Liver (tissue), 9 donors: ENCODE data around the gene STK24. TPM values are rescaled to one million over a fixed set of nuclear protein-coding genes. Genes with fewer than 3 reads are reported as not detected.

Experiments
- DNase-seq: peaks from one replicate; pipeline ENCODE4 v3.0.0-alpha.2; 2017; ENCODE audit warnings: low spot score
- H3K27ac ChIP-seq, 2 donors: one replicate each; pipeline ENCODE4 v1.7.0; 2013; ENCODE audit warnings: inconsistent platforms in 2 of 2, low read length in 2 of 2, control low read depth in 1 of 2, low read depth in 1 of 2, mild to moderate bottlenecking in 1 of 2
- H3K27me3 ChIP-seq, 4 donors: one replicate each; pipeline versions ENCODE4 v1.6.1 to v1.7.0; 2013; ENCODE audit warnings: low read length in 3 of 4, inconsistent platforms in 1 of 4, mild to moderate bottlenecking in 1 of 4, moderate library complexity in 1 of 4; ENCODE audit not compliant: control insufficient read depth in 4 of 4, insufficient read depth in 4 of 4
- H3K36me3 ChIP-seq, 4 donors: one replicate each; pipeline versions ENCODE4 v1.6.1 to v1.7.0; 2013; ENCODE audit warnings: low read length in 3 of 4, mild to moderate bottlenecking in 3 of 4, low read depth in 1 of 4, moderate library complexity in 1 of 4; ENCODE audit not compliant: control insufficient read depth in 4 of 4, insufficient read depth in 3 of 4
- H3K4me1 ChIP-seq, 4 donors: one replicate each; pipeline versions ENCODE4 v1.6.1 to v1.7.0; 2013; ENCODE audit warnings: low read length in 3 of 4, mild to moderate bottlenecking in 3 of 4, moderate library complexity in 1 of 4; ENCODE audit not compliant: control insufficient read depth in 4 of 4, insufficient read depth in 4 of 4
- H3K4me3 ChIP-seq, 3 donors: one replicate each; pipeline versions ENCODE4 v1.6.1 to v1.7.0; 2013; ENCODE audit warnings: low read length in 3 of 3, control low read depth in 1 of 3, low read depth in 1 of 3, mild to moderate bottlenecking in 1 of 3
- H3K9ac ChIP-seq, 2 donors: one replicate each; pipeline ENCODE4 v1.7.0; 2013; ENCODE audit warnings: low read length in 2 of 2, mild to moderate bottlenecking in 2 of 2, moderate library complexity in 2 of 2, control low read depth in 1 of 2, low read depth in 1 of 2
- H3K9me3 ChIP-seq, 4 donors: one replicate each; pipeline versions ENCODE4 v1.6.1 to v1.7.0; 2013; ENCODE audit warnings: low read length in 3 of 4; ENCODE audit not compliant: control insufficient read depth in 4 of 4
- EGR1 ChIP-seq, 2 donors: IDR thresholded peaks; 2 replicates each; pipeline ENCODE4 v1.6.1; 2016 to 2018; ENCODE audit warnings: antibody characterized with exemption in 2 of 2, low read depth in 2 of 2
- FOXA1 ChIP-seq: IDR thresholded peaks from 2 replicates; pipeline ENCODE4 v1.6.1; 2016; ENCODE audit warnings: antibody characterized with exemption
- FOXA2 ChIP-seq: IDR thresholded peaks from 2 replicates; pipeline ENCODE4 v1.6.1; 2016; ENCODE audit warnings: antibody characterized with exemption
- GABPA ChIP-seq, 2 donors: IDR thresholded peaks in 1 of 2; conservative IDR thresholded peaks in 1 of 2; 2 replicates each; pipeline ENCODE4 v1.6.1; 2016; ENCODE audit warnings: antibody characterized with exemption in 2 of 2, mild to moderate bottlenecking in 1 of 2, moderate library complexity in 1 of 2
- HNF4A ChIP-seq, 2 donors: conservative IDR thresholded peaks; 2 replicates each; pipeline ENCODE4 v1.6.1; 2016; ENCODE audit warnings: antibody characterized with exemption in 2 of 2, mild to moderate bottlenecking in 2 of 2
- HNF4G ChIP-seq: IDR thresholded peaks from 2 replicates; pipeline ENCODE4 v1.6.1; 2016; ENCODE audit warnings: antibody characterized with exemption
- JUND ChIP-seq, 2 donors: IDR thresholded peaks; 2 replicates each; pipeline ENCODE4 v1.6.1; 2016; ENCODE audit warnings: antibody characterized with exemption in 2 of 2
- NR2F2 ChIP-seq: IDR thresholded peaks from 2 replicates; pipeline ENCODE4 v1.6.1; 2016; ENCODE audit warnings: antibody characterized with exemption
- RXRA ChIP-seq, 2 donors: IDR thresholded peaks; 2 replicates each; pipeline ENCODE4 v1.6.1; 2017 to 2018; ENCODE audit warnings: antibody characterized with exemption in 2 of 2, mild to moderate bottlenecking in 1 of 2
- SP1 ChIP-seq: IDR thresholded peaks from 2 replicates; pipeline ENCODE4 v1.6.1; 2018; ENCODE audit warnings: antibody characterized with exemption, mild to moderate bottlenecking
- TAF1 ChIP-seq: conservative IDR thresholded peaks from 2 replicates; pipeline ENCODE4 v1.6.1; 2016; ENCODE audit warnings: antibody characterized with exemption, mild to moderate bottlenecking
- YY1 ChIP-seq: IDR thresholded peaks from 2 replicates; pipeline ENCODE4 v1.6.1; 2016; ENCODE audit warnings: antibody characterized with exemption, mild to moderate bottlenecking
- WGBS: extraction: QIAGEN DNeasy Blood & Tissue Kit; methylation state at CpG from one replicate; pipeline ENCODE4 v1.1.7; 2013; 5-methylcytosine and 5-hydroxymethylcytosine counted together
- polyA plus RNA-seq, 2 donors: library from polyadenylated mRNA; stranded (reverse) in 1 of 2; unstranded in 1 of 2; fragments of 200-250 nt in 1 of 2; fragments of >200 nt in 1 of 2; fragmentation: Nextera tagmentation in 1 of 2; extraction: Ambion mirVana in 1 of 2; gene quantifications; one replicate each; pipeline versions ENCODE4 v1.2.1 to v1.2.3, GENCODE V29; 2013 to 2015
- total RNA-seq, 2 donors: library from RNA; depleted of rRNA; stranded (reverse); fragments of >200 nt; gene quantifications; one replicate each; pipeline ENCODE4 v1.2.3, GENCODE V29; 2014
- TF ChIP-seq, protein P1 (sequence below): fragments of 150-350 bp; IDR thresholded peaks from 2 replicates; pipeline ENCODE4 v1.5.1; 2017; ENCODE audit warnings: improper control_type of control experiment, low read depth, low read length; ENCODE audit not compliant: missing input control
- TF ChIP-seq, protein P2 (sequence below): IDR thresholded peaks from 2 replicates; pipeline ENCODE4 v1.6.1; 2016; ENCODE audit warnings: antibody characterized with exemption
- TF ChIP-seq, protein P3 (sequence below): IDR thresholded peaks from 2 replicates; pipeline ENCODE4 v1.6.1; 2016; ENCODE audit warnings: antibody characterized with exemption, mild to moderate bottlenecking
- TF ChIP-seq, protein P4 (sequence below): IDR thresholded peaks from 2 replicates; pipeline ENCODE4 v1.6.1; 2016; ENCODE audit warnings: antibody characterized with exemption
- TF ChIP-seq, protein P5 (sequence below): IDR thresholded peaks from 2 replicates; pipeline ENCODE4 v1.6.1; 2016; ENCODE audit warnings: antibody characterized with exemption
- donor health status: healthy.
- donor health status: healthy.
- donor health status: healthy.
- donor health status: healthy.
- donor health status: healthy.

Gene STK24
- total and polyA plus RNA-seq, 4 donors = 6.4 to 43.3 (median 14.9) TPM

DNA sequence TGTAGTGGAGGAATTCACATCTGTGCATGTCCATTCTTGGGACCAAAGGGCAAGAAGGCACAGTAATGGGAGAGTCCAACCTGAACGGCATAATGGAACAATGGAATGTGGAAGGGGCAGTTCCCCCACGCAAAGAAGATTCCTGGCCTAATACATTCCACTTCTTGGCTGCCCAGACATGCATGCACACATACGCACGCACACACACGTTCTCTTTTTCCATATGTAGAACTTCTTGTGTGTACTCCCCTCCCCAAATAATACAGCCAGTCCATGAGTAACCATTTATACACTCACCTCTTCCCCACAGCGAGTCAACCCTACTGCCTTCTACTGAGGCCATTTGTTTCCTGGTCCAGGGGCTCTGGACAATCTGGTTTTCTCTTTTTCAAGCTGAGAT lies 6.0 kb upstream of the STK24 start:
- Histone ChIP-seq H3K4me3 (no peak overlapping the region), H3K9me3 (no peaks in the 10 kb centered on the region), H3K36me3 (no peaks in the 10 kb centered on the region), H3K9ac (no peak overlapping the region), H3K27ac (no peak overlapping the region), H3K27me3 (no peaks in the 10 kb centered on the region), H3K4me1 (peaks cover 0 to 10% (median under 1%) of the 10 kb centered on the region in 4 donors)
- TF ChIP-seq FOXA2 = no peak
- no peak for TF ChIP-seq SP1
- TF ChIP-seq YY1 = no peak
- TF ChIP-seq, protein P1, sequence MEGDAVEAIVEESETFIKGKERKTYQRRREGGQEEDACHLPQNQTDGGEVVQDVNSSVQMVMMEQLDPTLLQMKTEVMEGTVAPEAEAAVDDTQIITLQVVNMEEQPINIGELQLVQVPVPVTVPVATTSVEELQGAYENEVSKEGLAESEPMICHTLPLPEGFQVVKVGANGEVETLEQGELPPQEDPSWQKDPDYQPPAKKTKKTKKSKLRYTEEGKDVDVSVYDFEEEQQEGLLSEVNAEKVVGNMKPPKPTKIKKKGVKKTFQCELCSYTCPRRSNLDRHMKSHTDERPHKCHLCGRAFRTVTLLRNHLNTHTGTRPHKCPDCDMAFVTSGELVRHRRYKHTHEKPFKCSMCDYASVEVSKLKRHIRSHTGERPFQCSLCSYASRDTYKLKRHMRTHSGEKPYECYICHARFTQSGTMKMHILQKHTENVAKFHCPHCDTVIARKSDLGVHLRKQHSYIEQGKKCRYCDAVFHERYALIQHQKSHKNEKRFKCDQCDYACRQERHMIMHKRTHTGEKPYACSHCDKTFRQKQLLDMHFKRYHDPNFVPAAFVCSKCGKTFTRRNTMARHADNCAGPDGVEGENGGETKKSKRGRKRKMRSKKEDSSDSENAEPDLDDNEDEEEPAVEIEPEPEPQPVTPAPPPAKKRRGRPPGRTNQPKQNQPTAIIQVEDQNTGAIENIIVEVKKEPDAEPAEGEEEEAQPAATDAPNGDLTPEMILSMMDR = no peak
- TF ChIP-seq, protein P2, sequence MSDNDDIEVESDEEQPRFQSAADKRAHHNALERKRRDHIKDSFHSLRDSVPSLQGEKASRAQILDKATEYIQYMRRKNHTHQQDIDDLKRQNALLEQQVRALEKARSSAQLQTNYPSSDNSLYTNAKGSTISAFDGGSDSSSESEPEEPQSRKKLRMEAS = no peak
- no peak for TF ChIP-seq NR2F2
- no peak for TF ChIP-seq JUND (IDR thresholded peaks at IDR 0.05)
- TF ChIP-seq TAF1 = no peak
- TF ChIP-seq HNF4A (conservative IDR thresholded peaks at IDR 0.05) = no peak
- TF ChIP-seq, protein P3, sequence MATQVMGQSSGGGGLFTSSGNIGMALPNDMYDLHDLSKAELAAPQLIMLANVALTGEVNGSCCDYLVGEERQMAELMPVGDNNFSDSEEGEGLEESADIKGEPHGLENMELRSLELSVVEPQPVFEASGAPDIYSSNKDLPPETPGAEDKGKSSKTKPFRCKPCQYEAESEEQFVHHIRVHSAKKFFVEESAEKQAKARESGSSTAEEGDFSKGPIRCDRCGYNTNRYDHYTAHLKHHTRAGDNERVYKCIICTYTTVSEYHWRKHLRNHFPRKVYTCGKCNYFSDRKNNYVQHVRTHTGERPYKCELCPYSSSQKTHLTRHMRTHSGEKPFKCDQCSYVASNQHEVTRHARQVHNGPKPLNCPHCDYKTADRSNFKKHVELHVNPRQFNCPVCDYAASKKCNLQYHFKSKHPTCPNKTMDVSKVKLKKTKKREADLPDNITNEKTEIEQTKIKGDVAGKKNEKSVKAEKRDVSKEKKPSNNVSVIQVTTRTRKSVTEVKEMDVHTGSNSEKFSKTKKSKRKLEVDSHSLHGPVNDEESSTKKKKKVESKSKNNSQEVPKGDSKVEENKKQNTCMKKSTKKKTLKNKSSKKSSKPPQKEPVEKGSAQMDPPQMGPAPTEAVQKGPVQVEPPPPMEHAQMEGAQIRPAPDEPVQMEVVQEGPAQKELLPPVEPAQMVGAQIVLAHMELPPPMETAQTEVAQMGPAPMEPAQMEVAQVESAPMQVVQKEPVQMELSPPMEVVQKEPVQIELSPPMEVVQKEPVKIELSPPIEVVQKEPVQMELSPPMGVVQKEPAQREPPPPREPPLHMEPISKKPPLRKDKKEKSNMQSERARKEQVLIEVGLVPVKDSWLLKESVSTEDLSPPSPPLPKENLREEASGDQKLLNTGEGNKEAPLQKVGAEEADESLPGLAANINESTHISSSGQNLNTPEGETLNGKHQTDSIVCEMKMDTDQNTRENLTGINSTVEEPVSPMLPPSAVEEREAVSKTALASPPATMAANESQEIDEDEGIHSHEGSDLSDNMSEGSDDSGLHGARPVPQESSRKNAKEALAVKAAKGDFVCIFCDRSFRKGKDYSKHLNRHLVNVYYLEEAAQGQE = no peak
- TF ChIP-seq, protein P4, sequence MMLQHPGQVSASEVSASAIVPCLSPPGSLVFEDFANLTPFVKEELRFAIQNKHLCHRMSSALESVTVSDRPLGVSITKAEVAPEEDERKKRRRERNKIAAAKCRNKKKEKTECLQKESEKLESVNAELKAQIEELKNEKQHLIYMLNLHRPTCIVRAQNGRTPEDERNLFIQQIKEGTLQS = no peak
- no peak for TF ChIP-seq GABPA (IDR thresholded peaks at IDR 0.05 in 1 of 2, conservative IDR thresholded peaks at IDR 0.05 in 1 of 2)
- TF ChIP-seq HNF4G = no peak
- no peak for TF ChIP-seq EGR1 (IDR thresholded peaks at IDR 0.05; ENCODE audit: low read depth in 2 of 2)
- TF ChIP-seq FOXA1 = no peak
- TF ChIP-seq RXRA (IDR thresholded peaks at IDR 0.05) = no peak
- TF ChIP-seq, protein P5, sequence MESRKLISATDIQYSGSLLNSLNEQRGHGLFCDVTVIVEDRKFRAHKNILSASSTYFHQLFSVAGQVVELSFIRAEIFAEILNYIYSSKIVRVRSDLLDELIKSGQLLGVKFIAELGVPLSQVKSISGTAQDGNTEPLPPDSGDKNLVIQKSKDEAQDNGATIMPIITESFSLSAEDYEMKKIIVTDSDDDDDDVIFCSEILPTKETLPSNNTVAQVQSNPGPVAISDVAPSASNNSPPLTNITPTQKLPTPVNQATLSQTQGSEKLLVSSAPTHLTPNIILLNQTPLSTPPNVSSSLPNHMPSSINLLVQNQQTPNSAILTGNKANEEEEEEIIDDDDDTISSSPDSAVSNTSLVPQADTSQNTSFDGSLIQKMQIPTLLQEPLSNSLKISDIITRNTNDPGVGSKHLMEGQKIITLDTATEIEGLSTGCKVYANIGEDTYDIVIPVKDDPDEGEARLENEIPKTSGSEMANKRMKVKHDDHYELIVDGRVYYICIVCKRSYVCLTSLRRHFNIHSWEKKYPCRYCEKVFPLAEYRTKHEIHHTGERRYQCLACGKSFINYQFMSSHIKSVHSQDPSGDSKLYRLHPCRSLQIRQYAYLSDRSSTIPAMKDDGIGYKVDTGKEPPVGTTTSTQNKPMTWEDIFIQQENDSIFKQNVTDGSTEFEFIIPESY = no peak
- no peak for DNase-seq
- WGBS = 95% methylated on average over 6 of the region's 6 CpGs
